HG03175 (cell line): ENCODE results near the gene IRF2.
"Not testable (repeated sequence)": the region's sequence is repeated elsewhere in the genome, so short reads cannot be mapped to it uniquely, and the experiment has no call there.

Source experiments
- ATAC-seq: cut with Tn5 transposase; IDR thresholded peaks from one replicate; pipeline ENCODE4 v1.9.1; 2021; ENCODE audit warnings: mild to moderate bottlenecking, moderate library complexity; ENCODE audit not compliant: unreplicated experiment

Gene IRF2

GRCh38 chr4:184392748-184393559 lies 81.4 kb downstream of the IRF2 start:
- no peak for ATAC-seq

- no peak for ATAC-seq
These were observed 82.0 kb downstream of the IRF2 start for GRCh38 chr4:184392316-184392715.

GRCh38 chr4:184389978-184390900 lies 84.1 kb downstream of the IRF2 start:
- no peak for ATAC-seq

- ATAC-seq = no peak
These were observed 86.2 kb downstream of the IRF2 start for GRCh38 chr4:184388106-184388505.

- ATAC-seq = no peak
These were observed 87.0 kb downstream of the IRF2 start for GRCh38 chr4:184387351-184387750.

GRCh38 chr4:184386271-184386781 lies 88.0 kb downstream of the IRF2 start:
- no peak for ATAC-seq

GRCh38 chr4:184385705-184386141 lies 88.6 kb downstream of the IRF2 start:
- no peak for ATAC-seq

- peak; percentile 31 for ATAC-seq
These were observed 89.4 kb downstream of the IRF2 start for GRCh38 chr4:184384810-184385557.

- ATAC-seq = peak; percentile 86
These were observed 90.1 kb downstream of the IRF2 start for GRCh38 chr4:184384056-184384809.

- no peak for ATAC-seq
These were observed 90.8 kb downstream of the IRF2 start for GRCh38 chr4:184383497-184384055.

GRCh38 chr4:184382189-184382846 lies 92.0 kb downstream of the IRF2 start:
- ATAC-seq = no peak

- ATAC-seq = no peak
These were observed 93.6 kb downstream of the IRF2 start for GRCh38 chr4:184380707-184381106.

GRCh38 chr4:184380214-184380613 lies 94.1 kb downstream of the IRF2 start:
- not testable (repeated sequence) for ATAC-seq

- no peak for ATAC-seq
These were observed 97.4 kb downstream of the IRF2 start for GRCh38 chr4:184376923-184377322.

GRCh38 chr4:184376126-184376838 lies 98.1 kb downstream of the IRF2 start:
- no peak for ATAC-seq

GRCh38 chr4:184375623-184376022 lies 98.7 kb downstream of the IRF2 start:
- not testable (repeated sequence) for ATAC-seq

GRCh38 chr4:184375027-184375426 lies 99.3 kb downstream of the IRF2 start:
- no peak for ATAC-seq

GRCh38 chr4:184373886-184374405 lies 100.4 kb downstream of the IRF2 start:
- no peak for ATAC-seq
